Measurements from ENCODE around the gene TMEM132C.

DNA sequence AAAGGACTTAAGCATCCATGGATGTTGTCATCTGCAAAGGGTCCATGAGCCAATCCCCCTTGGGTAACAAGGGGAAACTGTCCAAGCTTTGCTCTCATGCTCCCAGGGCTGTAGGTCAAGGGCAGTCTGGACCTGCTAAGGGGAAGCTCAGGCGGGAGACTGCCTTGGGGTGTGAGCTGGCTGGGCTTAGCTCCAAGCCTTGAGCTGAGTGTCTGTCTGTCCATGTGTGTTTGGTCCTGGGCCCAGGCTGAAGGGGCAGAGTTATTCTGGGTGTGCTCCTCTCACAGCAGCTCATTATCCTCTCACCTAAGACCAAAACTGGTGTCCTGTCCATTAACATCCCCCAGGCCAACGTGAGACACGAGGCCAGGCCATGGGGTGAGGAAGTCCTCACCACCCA lies 282.0 kb downstream of the TMEM132C start:
- TF ChIP-seq CTCF (conservative IDR thresholded peaks at IDR 0.05; ENCODE audit: low read depth, low read length) (no peak), RFX5 (IDR thresholded peaks at IDR 0.05; ENCODE audit: low read depth, low read length) (no peak), RAD21 (IDR thresholded peaks at IDR 0.05; ENCODE audit: low read length) (no peak), POLR2A (IDR thresholded peaks at IDR 0.05; ENCODE audit: low read depth, low read length) (no peak)
- TF ChIP-seq, protein P1, sequence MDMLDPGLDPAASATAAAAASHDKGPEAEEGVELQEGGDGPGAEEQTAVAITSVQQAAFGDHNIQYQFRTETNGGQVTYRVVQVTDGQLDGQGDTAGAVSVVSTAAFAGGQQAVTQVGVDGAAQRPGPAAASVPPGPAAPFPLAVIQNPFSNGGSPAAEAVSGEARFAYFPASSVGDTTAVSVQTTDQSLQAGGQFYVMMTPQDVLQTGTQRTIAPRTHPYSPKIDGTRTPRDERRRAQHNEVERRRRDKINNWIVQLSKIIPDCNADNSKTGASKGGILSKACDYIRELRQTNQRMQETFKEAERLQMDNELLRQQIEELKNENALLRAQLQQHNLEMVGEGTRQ (IDR thresholded peaks at IDR 0.05; ENCODE audit: low read depth, low read length): no peak

Measured in IMR-90 (cell line).